GM19467 (cell line): ENCODE data around the gene TARP.
"Not testable (repeated sequence)": the region's sequence is repeated elsewhere in the genome, so short reads cannot be mapped to it uniquely, and the experiment has no call there.

Experiments used
- ATAC-seq: cut with Tn5 transposase; IDR thresholded peaks from one replicate; pipeline ENCODE4 v1.9.1; 2021; ENCODE audit warnings: mild to moderate bottlenecking, moderate library complexity; ENCODE audit not compliant: unreplicated experiment

Gene TARP

DNA sequence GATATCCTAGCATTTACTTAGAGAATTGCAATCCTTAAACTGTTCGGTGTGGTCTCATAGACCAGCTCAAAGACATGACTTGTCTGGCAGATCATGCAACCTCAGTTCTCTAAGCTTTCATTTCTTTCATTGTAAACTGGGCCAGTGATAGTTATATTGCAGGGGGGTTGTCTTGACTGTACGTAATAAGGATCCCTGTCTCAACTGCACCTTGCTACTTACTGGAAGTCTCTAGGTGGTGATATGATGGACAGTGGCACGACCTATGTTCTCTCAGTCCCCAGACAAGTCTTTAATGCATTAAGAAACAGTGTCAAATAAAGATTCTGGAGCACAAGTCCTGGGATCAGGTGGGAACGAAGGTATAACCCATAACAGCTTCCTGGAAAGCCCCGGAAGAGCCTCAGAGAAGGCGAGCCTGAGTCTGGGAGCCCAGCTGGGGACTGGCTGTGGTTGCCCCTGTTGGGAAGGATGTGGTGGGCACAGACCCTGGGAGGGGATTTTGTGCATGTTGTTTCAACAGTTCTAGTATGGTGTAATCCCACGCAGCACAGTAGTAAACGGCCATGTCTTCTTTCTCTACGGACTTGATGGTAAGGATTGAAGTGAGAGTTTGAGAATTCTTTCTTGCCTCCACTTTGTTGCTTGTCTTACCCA is 26.0 kb upstream of the TARP start:
- no peak for ATAC-seq

DNA sequence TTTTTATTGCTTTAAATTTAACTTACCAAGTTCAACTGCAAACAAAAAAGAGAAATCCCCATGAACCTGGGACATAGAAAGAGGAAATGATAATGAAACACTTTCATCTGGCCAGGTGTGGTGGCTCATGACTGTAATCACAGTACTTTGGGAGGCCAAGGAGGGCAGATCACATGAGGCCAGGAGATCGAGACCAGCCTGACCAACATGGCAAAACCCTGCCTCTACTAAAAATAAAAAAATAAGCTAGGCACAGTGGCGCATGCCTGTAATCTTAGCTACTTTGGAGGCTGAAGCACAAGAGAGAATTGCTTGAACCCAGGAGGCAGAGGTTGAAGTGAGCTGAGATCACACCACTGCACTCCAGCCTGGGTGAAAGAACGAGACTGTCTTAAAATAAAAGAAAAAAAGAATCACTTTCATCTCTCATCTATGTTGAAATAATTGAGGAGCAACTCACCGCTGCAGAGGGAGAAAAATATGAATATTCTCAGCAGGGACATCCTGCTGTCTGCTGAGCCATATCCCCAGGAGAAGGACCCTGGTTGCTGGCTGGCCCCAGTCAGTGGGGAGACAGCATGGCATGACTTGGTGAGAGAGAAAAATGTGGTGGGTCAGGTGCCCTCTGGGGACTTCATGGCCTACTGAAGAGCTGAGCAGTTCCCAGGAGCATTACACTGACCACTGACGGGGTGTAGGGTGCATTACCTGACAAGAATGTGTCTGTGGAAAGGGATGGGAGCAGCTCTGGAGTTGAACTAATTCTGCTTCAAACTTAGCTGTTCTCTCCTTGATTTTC is 22.8 kb upstream of the TARP start:
- peak; percentile 53 for ATAC-seq

DNA sequence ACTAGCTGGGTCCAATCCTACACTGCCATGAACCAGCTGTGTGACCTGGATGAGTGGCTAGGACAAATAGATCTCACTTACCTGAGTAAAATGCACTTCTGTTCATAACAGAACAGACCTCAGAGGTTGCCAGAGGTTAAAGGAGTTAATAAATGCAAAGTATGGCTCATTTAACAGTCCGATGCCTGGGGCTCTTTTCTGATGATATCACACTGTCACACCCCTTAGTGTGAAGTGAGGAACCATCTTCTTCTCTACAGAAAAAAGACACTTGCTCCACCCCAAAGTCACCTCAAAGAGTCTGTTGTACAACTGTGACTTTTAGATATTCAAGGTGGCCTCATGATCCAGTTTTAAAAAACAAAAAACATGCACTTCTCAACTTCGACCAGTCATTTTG is 21.5 kb upstream of the TARP start:
- ATAC-seq, result no peak

DNA sequence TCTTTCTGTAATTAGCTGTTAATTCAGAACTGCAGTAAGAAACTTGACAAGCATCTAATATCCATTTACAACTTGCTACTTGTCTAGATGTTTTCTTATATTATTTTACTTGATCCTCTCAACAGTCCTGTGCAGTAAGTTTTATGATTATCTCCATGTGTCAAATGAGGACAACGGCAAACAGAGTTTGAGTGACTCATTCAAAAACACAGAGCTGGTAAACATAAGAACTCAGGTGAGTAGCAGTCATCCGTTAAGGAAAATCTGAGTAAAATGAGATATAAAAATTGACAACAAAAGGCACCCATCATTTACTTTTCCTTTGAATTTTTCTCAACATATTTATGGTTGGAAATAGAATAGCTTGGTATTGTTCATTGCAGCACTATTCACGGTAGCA is 19.0 kb upstream of the TARP start:
- no peak for ATAC-seq

DNA sequence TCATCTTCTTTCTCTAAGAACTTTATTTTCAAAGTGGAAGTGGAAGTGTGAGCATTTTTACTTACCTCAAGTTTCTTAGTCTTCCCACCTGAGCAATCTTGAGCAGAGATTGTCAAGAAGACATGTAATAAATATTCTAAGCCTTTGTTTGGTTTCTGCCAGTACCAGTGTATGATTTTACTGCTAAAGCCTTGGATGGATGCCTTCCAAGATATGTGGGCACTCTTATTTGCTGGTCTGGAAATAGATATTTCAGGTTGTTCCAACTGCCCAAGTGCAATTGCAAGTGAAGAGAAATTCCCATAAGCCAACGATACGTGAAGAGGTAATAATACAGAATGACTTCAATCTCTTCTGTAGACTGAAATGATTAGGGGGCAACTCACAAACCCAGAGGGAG is 18.2 kb upstream of the TARP start:
- no peak for ATAC-seq

DNA sequence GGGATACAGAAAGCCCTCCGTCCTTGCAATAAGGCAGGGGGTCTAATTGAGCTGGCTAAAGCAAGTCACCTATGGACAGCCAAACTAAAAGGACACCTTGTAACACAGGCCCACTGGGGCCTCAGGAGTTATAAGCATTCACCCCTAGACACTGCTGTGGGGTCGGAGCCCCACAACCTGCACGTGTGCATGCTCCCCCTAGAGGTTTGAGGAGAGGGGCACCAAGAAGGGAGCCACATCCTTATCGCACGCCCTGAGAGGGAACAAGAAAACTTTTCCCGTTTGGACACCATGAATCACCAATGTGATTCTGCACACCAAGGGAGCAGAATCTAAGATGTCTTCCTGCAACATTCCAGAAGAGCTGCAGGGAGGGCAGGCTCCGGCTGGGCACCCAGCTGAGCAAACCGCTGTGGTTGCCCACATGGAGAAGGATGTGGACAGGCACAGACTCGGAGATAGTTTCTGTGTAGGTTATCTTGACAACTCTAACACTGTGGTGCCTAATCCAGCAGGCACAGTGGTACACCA is 17.7 kb upstream of the TARP start:
- no peak for ATAC-seq

DNA sequence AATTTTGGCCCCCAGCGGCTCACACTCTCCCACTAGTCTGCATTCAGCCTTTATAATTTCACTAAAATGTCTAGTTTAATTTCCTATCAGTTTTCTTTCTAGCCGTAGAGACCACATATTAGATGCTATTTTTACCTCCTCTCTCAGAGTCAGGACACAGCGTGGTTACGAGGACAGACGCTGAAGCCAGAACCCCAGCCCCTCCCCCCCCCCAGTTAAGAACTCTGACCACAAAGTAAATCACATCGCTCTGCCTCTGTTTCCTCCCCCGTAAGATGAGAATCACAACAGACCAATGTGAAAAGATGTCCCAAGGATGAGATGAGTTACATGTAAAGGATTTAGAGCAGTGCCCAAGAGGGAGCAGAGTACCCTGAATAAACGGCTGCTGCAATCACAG is 11.1 kb upstream of the TARP start:
- no peak for ATAC-seq

DNA sequence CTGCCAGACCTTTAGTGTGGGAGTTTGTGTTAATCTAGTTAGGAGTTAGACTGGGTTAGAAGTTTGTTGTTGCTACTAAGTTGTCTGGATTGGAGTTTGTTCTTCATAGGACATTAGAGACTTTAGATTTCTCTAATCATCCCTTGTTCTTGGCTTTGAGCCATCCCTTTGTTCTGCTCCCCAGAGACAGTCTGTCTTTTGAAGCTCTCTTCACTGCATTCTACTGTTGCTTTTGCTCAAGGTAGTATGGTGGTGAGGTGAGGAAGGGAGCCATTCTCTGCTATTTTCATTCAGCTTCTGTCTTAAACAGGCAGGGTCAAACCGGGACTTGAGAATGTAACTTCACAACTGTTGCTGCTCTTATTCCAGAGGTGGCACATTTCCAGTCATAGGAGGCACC is 10.4 kb upstream of the TARP start:
- ATAC-seq, result no peak

DNA sequence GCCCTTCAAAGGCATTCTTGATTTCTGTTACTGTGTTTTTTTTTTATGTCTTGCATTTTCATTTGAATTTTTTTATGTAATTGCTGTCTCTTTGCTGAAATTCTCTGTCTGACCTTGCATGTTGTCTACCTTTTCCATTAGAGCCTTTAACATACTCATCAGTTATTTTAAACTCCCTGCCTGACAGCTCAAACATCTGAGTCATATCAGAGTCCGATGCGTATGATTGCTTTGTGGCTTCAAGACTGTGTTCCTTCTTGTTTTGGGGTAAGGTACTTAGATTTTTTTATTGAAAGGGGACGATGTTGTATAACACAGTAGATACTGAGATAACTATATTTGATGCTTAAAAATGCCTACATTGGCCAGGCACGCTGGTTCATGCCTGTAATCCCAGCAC is 9.7 kb upstream of the TARP start:
- no peak for ATAC-seq

DNA sequence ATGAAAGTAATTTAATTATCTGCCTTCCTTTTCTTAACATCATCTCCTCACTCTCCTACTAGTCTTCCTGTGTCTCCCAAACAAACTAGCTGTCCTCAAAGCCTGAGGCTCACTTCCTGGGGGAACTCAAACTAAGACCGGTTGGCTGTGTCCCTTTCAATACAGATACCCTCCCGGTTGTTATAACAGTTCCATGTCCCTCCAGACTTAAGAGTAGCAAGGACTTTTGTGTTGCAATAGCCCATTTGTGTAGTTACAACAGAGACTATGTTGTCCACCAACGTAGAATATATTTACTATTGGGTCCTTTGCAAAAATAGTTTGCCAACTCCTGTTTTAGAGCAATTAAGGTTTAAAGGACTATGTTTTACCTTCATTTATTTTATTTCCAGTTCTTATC is 8.6 kb upstream of the TARP start:
- ATAC-seq, result no peak

DNA sequence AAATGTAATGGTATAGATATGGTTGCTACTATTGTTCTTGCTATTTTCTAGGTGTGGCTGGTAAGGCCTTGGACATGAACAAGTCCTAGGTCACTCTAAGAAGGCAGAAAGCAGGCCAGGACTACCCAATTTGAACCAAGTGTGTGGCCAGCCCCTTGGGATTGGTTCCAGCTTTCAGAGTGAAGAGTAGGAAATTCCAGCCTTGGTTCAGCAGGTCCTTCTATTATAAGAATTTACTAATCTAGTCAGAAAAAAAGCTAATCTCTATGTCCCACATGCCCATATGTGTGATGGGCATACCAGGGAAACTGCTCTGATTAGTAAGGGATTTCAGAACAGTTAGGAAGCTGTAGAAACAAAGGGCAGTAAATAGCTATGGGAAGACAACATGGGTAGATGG is 7.8 kb upstream of the TARP start:
- ATAC-seq, result no peak

DNA sequence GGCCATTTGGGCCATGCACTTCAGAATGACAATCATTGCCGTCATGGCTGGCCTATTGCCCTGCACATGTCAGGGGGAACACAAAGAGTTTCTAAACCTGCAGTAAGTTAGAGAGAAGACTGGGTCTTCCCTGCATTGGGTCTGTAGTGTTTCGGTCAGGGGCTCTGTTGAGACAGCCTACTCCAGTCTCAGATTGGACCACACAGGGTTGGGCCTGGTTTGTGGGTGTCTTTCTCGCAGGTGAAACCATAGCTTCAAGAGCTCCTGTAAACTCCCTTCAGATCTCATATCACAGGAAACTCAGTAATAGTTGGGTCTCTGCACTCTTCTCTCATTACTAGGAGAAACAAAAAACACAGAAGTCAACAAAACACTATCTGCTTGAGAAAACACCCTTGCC is 7.3 kb upstream of the TARP start:
- no peak for ATAC-seq

DNA sequence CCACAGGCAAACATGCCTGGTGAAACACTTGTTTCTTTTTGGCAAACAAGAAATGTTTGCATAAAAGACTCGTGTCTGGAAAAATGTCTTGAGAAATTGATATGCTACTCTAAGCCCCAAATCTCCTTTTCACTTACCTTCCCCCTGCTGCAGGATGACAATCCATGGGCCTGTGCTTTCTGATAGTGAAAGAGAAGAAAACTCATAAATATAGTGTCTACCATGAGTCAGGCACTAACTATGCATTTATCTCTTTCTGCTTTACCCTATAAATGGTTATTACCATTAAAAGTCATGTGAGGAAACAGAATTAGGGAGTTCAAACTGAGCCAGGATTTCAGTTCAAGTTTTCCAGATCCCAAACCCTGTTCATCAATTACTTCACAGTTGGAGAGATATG is 6.6 kb upstream of the TARP start:
- ATAC-seq, result no peak

DNA sequence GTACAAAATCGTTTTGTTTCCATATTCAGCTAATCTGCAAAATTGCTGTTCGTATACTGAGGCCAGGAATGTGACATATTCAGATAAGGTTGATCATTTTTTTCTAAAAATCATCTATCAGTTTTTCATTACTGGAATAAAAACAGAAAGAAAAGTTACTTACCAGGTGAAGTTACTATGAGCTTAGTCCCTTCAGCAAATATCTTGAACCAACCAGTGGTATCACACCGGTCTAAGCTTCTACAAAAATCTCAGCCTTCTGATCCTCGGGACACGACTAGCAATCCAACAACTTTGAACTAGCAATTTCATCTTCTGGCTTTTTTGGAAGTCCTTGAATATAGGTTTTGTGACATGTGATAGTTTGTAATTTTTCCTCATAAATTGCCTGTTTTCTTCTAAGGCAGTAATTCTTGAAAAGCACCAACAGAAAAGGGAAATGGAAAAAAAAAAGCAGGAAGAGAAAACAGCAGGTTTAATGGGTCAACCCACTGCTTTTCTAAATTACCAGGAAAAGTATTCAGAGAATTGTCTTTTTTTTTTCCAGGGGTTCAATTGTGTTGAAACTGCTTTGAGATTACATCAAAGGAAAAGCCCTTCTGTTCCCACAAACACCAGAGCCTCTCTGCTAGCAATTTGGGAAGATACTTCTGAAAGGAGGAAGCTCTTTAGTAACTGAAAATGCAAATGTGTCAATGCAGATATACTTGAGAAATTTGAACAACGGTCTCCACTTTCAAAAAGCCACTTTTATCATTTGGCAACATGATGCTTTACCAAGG is 2.9 kb upstream of the TARP start:
- no peak for ATAC-seq

DNA sequence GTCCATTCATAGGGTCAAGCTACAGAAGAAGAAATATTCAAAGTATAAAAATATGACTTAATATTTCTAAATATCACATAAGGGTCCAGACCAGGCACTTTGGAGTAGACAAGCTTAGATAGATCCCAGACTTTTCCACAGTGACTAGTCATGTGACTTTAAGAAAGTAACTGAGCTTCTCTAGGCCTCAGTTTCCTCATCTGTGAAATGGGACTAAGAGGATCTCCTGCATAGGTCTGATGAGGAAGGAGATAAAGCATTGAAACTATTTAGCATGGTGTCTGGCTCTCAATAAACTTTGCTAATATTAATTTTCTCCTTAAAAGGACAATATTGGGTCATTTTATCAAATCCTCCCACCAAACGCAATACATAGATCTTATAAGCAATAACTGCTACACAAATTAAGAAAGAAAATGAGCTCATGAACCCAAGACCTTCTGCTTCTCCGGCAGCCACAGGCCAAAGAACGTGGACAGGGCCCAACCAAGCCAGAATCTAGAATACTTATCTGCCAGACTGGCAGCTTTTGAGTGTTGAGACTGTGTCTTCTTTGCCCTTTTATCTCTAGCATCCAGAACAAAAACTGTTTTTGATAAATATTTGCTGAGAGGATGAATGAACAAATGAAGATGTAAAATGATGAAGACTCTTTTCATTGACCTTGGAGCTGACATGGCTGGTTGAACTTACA is 1.6 kb upstream of the TARP start:
- no peak for ATAC-seq

DNA sequence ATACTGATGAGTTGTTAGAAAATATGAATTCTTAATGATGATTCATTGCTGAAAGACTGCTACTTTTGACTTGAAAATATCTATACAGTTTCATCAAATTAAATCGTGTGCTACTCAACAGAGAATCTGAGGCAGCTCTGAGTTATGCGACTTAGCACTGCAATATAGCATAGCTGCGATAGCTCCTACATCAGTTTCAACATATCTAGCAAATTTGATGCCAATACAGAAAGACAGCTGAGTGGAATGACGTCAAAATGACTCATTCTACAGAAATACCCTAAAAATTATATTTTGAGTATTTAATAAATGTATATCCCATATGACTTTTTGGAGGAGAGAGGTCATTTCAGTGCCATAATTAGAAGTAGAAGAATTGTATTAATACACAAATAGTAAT is 1.1 kb upstream of the TARP start:
- no peak for ATAC-seq

DNA sequence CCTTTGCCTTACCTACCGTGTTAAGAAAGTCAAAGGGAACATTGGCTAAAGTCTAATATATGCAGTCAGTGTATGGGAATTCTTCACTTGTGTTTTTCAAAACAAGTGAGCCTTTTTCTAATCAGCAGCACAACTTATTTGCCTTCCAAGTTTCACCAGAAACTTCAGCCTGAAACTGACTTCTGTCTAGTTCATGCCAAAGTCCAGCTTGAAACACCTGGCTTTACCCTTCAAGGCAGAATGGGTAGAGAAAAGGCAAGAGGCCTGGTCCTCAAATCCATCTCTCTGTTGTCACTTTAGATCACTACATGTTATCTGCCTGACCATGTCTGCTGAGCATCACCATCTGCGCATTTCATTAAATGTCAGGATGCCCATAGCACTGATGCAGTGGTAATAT is 3.0 kb downstream of the TARP start:
- not testable (repeated sequence) for ATAC-seq

DNA sequence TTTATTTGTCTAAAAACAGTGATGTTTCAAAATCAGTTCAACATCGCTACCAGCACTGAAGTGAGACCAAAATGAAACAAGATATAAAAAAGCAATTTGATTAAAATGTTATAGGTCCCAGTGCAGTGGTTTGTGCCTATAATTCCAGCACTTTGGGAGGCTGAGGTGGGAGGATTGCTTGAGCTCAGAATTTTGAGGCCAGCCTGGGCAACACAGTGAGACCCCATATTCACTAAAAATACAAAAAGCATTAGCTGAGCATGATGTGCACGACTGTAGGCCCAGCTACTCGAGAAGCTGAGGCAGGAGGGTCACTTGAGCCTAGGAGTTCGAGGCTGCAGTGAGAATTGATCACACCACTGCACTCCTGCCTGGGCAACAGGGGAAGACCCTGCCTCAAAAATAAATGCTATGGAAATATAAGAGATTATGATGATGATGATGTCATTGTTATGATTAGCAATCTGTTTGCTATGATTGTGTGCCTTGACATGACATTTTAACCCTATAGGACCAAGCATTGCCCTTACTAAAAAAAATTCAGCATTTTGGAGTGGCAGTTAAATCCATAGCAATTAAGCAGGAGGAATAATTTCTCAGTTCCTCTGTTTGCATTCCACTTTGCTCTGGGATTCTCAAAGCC is 3.6 kb downstream of the TARP start:
- ATAC-seq, result not testable (repeated sequence)

DNA sequence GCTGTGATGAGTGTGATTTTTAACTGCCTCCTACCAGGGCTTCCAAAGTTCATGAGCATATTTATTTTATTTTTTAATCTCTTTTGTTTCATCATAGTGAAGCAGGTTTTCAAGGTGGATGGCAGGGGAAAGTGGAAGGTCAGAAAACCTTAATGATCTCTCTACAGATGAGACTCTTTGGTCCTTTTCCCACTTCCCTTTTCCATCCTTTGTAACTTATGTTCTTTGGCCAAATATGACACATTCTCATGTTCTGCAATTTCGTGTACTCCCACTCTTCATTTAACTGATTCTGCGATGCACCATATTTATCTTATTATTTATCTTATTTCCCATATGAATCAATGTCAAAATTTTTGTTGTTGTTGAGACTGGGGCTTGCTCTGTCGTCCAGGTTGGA is 7.5 kb downstream of the TARP start:
- not testable (repeated sequence) for ATAC-seq

DNA sequence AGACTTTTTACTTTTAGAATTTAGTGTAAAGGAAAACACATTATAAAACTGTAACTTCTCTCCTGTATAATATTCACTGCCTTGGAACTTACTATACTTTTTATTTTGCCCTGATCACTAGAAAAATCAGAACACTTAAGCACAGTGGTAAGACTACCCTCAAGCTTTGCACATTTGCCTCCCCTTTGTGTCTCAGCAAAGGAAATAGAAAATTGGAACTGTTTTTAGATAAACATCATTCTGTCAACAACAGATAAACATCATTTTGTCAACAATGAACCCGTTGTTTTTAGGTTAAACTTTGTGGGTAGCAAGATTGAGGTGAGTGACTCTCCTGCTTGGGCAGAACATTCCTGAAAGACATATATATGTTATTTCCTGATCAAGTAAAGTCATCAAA is 8.8 kb downstream of the TARP start:
- not testable (repeated sequence) for ATAC-seq

DNA sequence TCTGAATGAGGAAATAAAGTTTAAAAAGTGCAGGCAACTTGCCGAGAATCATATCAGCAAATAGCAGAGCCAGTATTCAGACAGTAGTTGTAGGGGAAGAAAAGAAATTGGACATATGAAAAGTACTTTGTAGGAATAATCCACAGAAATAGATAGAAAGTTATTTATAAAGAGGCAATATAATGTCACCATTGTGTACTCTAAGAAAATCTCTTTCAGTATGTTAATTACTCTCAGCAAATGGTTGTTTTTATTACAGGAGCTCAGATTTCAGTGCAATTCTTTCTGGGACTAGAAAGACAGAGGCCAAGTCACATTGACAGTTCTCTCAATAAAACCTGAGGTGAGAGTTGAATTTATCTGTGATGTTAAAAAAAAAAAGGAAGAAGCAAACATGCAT is 10.2 kb downstream of the TARP start:
- not testable (repeated sequence) for ATAC-seq
